GM19455 (cell line): Measurements from ENCODE around the gene AMDHD1.
A peak's percentile ranks its signal among the peaks of the same experiment; 100 is the strongest.

Experiments
- ATAC-seq: cut with Tn5 transposase; IDR thresholded peaks from one replicate; pipeline ENCODE4 v1.9.1; 2021; ENCODE audit not compliant: unreplicated experiment

Gene AMDHD1

DNA sequence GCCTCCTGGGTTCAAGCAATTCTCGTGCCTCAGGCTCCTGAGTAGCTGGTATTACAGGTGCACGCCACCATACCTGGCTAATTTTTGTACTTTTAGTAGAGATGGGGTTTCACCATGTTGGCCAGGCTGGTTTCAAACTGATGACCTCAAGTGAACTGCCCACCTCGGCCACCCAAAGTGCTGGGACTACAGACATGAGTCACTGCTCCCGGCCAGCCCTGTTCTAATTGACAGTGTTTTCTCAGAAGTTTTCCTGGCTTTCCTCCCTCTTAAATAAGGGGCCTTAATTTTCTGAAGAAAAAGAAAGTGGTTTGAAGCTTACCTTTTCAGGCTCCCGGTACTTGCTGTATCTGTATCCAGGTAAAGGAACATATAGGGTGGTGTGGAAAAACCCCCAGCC, 51.3 kb downstream of the AMDHD1 start:
- ATAC-seq: no peak

DNA sequence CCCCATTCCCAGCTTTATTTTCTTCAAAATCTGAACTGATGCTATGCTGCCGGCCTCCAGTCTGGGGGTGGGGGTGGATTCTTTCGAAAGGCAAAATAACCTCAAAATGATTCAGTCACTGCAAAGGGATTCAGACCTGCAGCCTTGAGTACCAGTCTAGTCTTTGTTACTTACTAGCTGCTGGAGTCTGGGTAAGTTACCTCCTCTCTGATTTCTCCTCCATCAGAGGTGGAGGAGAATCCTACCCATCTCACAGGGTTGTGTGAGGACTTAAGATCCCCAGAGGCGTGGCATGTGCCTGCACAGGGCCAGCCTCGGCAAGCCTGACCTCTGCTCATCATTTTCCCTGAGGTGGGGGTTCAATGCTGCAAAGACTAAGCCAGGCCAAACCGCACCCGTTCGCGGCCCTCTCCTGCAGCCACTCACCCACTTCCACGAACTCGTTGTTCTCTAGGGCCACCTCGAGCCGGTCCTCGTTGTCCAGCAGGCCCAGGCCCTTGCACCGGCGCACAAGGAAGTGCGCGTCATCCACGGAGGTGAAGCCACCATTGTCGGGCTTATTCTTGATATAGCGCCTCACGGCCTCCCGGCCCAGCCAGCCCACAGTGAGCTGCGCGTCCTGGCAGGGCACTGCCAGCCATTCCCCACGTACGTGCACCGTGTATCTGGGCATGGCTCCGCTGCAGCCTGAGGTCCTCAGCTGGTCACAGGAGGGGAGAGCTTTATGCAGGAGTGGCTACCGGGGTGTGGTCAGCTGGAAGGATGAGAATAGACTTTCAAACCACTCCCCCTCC, 52.3 kb downstream of the AMDHD1 start:
- no peak for ATAC-seq

DNA sequence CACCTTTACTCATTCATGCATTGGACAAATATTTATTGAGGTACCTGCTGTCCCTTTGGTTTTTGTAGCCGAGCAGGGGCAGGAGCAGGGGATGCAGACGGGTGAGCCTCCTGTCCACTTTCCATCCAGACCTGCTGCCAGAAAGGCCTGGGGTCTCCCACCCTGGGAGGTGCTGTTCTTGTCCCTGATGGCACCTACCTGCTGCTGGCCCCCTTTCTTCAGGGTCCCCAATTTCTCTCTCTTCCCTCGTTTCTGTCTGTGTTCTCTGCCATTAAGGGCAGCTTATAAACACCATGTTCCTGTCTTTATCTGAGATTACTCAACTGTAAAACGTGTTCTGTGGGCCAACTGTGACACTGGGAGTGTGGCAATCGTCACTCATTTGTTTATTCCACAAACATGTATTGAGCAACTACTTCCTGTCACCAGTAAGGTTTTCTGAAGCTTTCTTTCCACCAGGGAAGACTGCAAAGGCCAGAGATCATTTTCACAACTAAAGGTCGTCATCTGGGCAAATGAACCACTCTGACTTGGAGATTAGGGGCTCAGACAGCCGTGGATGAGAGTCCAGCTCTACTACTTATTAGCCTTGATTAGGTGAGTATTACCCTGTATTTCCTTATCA, 53.0 kb downstream of the AMDHD1 start, which contains the start of gene HAL:
Gene HAL, minus strand, starts transcription at position 311 of the 625 bp plus-strand sequence. CDS start 434 bp downstream, outside the sequence.
- no peak for ATAC-seq

DNA sequence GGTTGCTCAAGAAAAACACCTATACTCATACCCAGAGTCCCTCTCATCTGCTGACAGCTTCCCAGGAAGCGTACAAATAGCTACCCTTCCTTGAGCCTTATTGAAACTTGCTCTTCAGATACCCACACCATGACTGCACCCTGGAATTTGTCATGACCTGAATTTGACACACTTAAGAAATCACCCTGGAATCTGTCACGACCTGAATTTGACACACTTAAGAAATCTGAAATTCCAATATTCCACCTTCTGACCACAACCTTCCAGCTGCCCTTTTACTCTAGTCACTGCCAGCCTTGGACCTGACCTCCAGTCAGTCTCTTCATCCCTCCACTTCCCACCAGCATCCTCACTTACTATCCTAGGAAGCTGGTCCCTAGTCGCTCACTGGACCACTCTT, 54.1 kb downstream of the AMDHD1 start:
- no peak for ATAC-seq

DNA sequence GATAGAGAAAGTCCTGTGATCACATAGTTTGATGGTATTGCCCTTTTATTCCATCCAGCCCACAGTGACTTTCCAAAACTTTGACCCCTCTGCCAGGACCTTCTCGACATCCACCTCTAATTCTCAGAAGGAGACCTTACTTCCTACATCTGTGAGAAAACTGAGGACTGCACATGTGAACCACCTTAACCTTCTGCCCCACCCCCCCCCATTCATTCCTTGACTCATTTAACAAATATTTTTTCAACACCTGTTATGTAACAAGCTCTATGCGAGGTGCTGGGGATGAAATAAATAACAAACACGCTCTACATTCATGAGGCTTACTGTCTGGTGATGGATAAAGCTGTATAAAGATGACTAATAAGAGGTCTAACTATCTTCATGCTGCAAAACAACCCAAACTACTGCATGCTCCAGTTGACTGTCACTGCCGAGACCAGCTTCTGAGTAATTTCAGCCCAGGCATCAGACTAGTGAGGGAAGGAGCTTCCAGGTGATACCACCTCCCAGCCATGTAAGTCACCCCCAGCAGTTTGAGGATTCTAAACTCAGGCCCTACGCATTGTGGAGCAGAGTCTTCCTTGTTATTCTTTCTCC, 54.9 kb downstream of the AMDHD1 start:
- ATAC-seq: no peak

DNA sequence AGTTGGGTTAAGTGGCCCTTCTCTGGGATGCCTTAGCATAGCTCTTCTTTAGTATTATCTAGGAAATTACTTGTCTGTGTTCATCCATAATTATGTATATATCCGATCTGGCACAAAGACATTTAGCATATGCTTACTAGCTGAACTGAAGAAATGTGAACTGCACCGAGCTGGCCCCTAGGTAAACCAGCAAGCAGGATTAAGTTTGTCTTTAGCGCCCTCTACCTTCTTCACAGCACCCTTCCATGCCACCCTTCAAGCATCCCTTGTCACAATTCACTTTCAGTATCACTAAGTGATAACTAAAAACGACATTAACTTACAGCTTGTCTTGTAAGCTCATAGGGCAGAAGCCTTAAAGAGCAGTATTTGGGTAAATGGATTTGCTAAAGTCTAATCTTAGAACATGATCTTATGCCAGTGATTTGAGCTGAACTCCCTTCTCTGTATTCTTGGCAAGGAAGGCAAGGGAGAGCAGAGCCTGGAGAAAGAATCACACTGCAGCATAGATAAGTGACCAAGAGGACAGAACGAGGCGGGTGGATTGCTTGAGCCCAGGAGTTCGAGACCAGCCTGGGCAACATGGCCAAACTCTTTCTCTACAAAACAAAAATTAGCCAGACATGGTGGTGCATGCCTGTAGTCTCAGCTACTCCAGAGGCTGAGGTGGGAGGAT, 55.6 kb downstream of the AMDHD1 start:
- ATAC-seq: peak; percentile 96

DNA sequence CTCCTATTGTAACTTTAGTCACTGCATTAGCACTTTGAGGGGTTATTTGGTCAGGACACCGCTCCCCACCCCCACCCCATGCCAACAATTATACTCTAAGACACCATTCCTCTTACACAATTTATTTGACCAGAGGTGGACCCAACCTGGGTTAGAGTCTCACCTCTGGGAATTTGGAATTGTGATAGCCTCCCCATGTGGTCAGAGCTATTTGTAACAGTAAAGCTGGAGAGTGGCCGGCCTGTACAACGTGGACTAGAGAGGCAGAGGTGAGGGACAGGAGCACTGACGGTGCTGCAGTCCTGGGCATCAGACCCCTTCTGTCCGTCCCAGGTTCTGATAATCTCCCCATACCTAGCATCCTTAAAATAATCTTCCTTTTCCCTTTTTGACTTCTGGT, 56.4 kb downstream of the AMDHD1 start:
- no peak for ATAC-seq

DNA sequence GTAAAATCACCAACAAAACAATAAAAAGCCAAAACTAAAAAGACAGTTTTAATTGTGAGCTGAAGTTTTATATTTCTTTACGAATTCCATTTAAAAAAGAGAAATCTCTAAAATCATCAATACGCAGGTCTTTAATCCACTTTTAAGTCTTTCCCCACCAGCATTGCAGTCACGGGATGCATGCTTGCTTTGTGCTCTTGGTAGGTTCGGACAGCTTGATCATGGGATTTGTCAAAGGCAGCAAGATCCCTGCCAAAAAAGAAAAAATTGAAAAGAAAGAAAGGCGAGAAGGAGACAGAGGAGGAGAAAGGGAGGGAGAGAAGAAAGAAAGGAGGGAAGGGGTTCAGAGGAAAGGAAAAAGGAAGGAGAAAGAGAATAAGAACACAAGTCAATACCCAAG, 57.7 kb downstream of the AMDHD1 start:
- ATAC-seq: no peak

DNA sequence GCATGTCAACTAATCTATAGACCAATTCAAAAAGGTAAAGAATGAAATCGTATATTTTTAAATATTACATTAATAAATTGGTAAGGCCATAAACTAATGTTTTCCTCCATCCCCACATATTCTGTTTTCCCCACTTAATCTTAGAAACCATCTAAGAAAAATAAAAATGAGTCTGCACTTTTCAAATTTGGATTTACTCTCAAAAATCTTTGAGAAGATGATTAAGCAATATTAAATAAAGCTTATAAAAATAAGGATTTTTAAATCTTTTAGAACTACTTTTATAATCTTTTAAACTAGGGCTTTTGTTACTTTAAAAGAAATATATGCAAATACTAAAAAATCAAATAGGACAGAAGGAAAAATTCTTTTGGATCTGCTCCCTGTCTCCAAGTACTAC, 63.6 kb downstream of the AMDHD1 start:
- ATAC-seq: no peak

DNA sequence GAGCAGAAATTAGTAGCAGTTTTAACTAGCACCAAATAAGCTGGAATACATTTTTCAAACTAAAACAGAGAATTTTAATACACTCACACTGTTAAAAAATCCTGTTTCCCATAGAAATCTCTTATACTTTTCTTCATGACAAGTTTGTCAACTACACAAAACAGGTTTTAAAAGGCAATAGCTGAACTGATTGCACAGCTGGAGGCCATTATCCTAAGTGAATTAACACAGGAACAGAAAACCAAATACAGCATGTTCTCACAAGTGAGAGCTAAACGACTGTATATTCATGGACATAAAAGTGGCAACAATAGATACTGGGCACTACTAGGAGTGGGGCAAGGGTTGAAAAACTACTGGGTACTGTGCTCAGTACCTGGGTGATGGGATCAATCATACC, 64.6 kb downstream of the AMDHD1 start:
- no peak for ATAC-seq

DNA sequence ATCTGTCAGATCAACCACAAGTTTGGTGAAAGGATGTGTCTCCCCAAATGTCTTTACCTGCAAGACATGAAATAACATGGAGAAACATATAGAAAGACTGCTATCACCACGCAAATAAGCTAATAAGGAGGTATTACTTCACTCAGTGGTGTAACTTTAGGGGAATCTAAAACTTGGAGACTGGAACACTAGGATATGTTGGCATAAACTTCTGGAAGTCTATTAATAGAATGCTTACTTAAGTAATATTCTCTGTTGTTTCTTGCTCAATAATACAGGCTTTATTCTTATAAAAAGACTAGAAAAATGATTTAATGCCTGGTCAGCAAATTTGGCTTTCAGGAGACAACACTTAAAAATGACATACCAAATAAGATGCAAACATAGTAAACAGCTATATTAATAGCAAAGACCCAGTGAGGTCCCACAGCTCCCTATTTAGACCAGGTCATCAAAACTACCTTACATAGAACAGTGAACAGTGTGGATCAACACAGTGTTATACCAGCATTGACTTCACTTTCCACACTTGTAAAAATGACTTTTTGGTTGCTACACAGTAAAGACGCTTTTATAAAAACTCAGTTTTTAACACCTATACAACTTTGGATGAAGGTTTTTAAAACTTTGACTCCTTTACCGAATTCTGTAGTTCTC, 71.9 kb downstream of the AMDHD1 start:
- ATAC-seq: no peak

DNA sequence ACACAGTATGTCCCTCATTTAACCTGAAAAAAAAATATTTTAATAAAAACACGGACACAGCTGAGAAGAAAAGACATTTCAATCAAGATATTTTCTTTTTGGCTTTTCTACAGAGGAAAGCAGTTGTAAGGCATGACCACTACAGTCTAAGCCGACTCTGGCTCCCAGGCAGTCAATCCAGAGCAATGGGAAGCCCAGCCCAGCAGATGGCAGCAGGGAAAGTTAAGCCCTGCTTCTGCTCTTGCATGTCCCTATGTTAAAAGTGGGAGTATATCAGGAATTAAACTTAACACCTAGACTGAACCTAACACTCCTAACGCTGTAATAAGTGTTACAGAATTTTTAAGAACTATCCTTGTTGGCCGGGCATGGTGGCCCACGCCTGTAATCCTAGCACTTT, 72.5 kb downstream of the AMDHD1 start:
- ATAC-seq: no peak
